ENCODE data around the gene C16orf90. TPM values are rescaled to one million over a fixed set of nuclear protein-coding genes. Genes with fewer than 3 reads are reported as not detected.
A peak's percentile ranks its signal among the peaks of the same experiment; 100 is the strongest.
"Not testable (repeated sequence)": the region's sequence is repeated elsewhere in the genome, so short reads cannot be mapped to it uniquely, and the experiment has no call there.

Gene C16orf90
- total RNA-seq, 2 donors from 2014 or later = not detected

DNA sequence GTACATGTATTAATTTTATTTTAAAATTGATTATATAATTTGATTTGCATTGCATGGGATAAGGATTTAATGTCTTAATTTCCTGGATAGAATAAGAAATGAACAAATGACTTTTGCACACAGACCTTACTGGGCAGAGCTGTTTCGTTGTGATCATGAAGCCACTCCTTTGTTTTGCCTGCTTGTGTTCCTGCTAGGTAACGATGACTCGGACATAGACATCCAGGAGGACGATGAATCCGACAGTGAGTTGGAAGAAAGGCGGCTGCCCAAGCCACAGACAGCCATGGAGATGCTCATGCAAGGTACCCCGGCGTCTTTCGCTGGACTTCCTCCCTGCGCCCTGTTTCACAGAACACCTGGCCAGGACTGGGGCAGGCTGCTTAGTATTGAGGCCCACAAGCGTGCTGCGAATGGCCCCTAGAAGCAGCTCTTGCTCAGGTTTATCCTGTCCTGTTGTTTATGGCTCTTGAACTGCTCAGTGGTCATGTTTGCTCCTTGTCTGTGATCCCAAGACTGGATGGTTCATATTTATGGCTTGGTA is 35.2 kb upstream of the C16orf90 start:
- Histone ChIP-seq H3K27ac (no peak overlapping the region), H3K36me3 (replicated peaks in 1 of 2; ENCODE audit: insufficient read depth in 1 of 2, low read depth in 2 of 2) (peaks cover 7 to 14% of the 10 kb centered on the region in 2 donors), H3K4me1 (no peaks in the 10 kb centered on the region), H3K4me3 (no peak overlapping the region), H3K27me3 (no peaks in the 10 kb centered on the region), H3K9me3 (no peaks in the 10 kb centered on the region)
- WGBS, 2 donors = 95 to 98% methylated on average over 12 of the region's 12 CpGs
- no peak for TF ChIP-seq CTCF (IDR thresholded peaks at IDR 0.05)
- no peak for TF ChIP-seq POLR2A (IDR thresholded peaks at IDR 0.05)
- intact Hi-C loops (cut with DNase I) = no loop called here
- DNase-seq (no peak), ATAC-seq (no peak)

GRCh38 chr16:3529175-3529574 is 33.9 kb upstream of the C16orf90 start:
- ATAC-seq (no peak), DNase-seq (no peak)
- Histone ChIP-seq H3K27me3 (no peaks in the 10 kb centered on the region), H3K9me3 (no peaks in the 10 kb centered on the region), H3K36me3 (replicated peaks in 1 of 2; ENCODE audit: insufficient read depth in 1 of 2, low read depth in 2 of 2) (peaks cover 7 to 17% of the 10 kb centered on the region in 2 donors), H3K27ac (no peak overlapping the region), H3K4me1 (no peaks in the 10 kb centered on the region), H3K4me3 (no peak overlapping the region)
- intact Hi-C loops (cut with DNase I) = no loop called here
- TF ChIP-seq POLR2A (IDR thresholded peaks at IDR 0.05) = no peak
- TF ChIP-seq CTCF (IDR thresholded peaks at IDR 0.05) = no peak

DNA sequence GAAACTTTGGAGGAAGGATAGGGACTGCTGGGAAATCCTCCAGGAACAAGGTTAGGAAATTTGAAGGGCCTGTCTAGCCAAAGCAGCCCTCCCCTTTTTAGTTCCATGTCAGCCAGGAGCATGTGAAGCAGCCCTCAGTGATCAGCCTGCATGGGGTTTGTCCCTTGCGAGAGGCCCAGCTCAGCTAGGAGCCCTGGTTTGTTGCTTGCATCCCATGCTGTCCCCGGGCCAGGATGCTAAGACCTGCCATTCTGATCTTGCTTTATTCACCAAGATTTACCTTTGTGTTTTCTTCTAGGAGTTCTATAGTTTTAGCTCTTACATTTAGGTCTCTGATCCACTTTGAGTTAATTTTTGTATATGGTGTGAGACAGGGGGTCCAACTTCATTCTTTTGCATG is 33.1 kb upstream of the C16orf90 start:
- H3K9me3 ChIP-seq = no peaks in the 10 kb centered on the region
- intact Hi-C loops (cut with DNase I) = no loop called here
- 100% methylated on average over 2 of the region's 2 CpGs for WGBS, 2 donors
- no peak overlapping the region for H3K4me3 ChIP-seq
- TF ChIP-seq POLR2A (IDR thresholded peaks at IDR 0.05) = no peak
- TF ChIP-seq CTCF (IDR thresholded peaks at IDR 0.05) = no peak
- no peak for ATAC-seq
- no peak for DNase-seq
- H3K27ac ChIP-seq = no peak overlapping the region
- peaks cover 7 to 14% of the 10 kb centered on the region in 2 donors for H3K36me3 ChIP-seq (replicated peaks in 1 of 2; ENCODE audit: insufficient read depth in 1 of 2, low read depth in 2 of 2)
- H3K27me3 ChIP-seq = no peaks in the 10 kb centered on the region
- no peaks in the 10 kb centered on the region for H3K4me1 ChIP-seq

DNA sequence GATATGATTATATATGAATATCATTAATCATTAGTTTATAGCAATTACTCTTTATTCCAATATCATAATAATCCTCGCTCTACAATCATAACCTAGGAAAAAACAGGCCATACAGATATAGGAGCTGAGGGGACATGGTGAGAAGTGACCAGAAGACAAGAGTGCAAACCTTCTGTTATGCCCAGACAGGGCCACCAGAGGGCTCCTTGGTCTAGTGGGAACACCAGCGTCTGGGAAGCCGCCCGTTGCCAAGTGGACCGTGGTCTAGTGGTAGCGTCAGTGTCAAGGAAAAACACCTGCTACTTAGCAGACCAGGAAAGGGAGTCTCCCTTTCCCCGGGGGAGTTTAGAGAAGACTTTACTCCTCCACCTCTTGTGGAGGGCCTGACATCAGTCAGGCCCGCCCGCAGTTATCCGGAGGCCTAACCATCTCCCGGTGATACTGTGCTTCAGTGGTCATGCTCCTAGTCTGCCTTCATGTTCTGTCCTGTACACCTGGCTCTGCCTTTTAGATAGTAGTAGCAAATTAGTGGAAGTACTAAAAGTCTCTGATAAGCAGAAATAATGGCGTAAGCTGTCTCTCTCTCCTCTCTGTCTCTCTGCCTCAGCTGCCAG is 32.0 kb upstream of the C16orf90 start:
- H3K4me3 ChIP-seq; H3K27ac ChIP-seq; H3K4me1 ChIP-seq; H3K9me3 ChIP-seq; ATAC-seq; intact Hi-C loops (cut with DNase I); H3K27me3 ChIP-seq: not testable (repeated sequence)
- peak; percentile 86 to 96 (median 90) for DNase-seq
- peaks cover 7 to 12% of the 10 kb centered on the region in 2 donors for H3K36me3 ChIP-seq (replicated peaks in 1 of 2; ENCODE audit: insufficient read depth in 1 of 2, low read depth in 2 of 2)
- TF ChIP-seq CTCF (IDR thresholded peaks at IDR 0.05) = peak; percentile 42 to 76 (median 61)
- WGBS, 2 donors = 51 to 52% methylated on average over 10 to 12 of the region's 12 CpGs

GRCh38 chr16:3525951-3526350 is 30.7 kb upstream of the C16orf90 start:
- Histone ChIP-seq H3K4me1 (no peaks in the 10 kb centered on the region), H3K9me3 (no peaks in the 10 kb centered on the region), H3K4me3 (no peak overlapping the region), H3K27ac (no peak overlapping the region), H3K36me3 (replicated peaks in 1 of 2; ENCODE audit: insufficient read depth in 1 of 2, low read depth in 2 of 2) (peaks cover 6 to 10% of the 10 kb centered on the region in 2 donors), H3K27me3 (no peaks in the 10 kb centered on the region)
- no peak for DNase-seq
- no peak for ATAC-seq
- intact Hi-C loops (cut with DNase I) = no loop called here
- WGBS, 2 donors = 94 to 99% methylated on average over 5 of the region's 5 CpGs
- TF ChIP-seq POLR2A (IDR thresholded peaks at IDR 0.05) (no peak), CTCF (IDR thresholded peaks at IDR 0.05) (no peak)
